ENCODE data around the gene JAG2.

The JAG2 gene

GRCh38 chr14:105118646-105119407 lies 49.7 kb downstream of the JAG2 start:
- no peak for DNase-seq
- H3K27ac ChIP-seq (ENCODE audit: low read length) = no peak overlapping the region
- peaks cover under 1% of the 10 kb centered on the region for H3K27me3 ChIP-seq (ENCODE audit: insufficient read depth, low read length, poor library complexity)
- H3K4me3 ChIP-seq (ENCODE audit: low read depth in 1 of 2, low read length in 2 of 2) = no peak overlapping the region
- TF ChIP-seq EZH2 (IDR thresholded peaks at IDR 0.05; ENCODE audit: borderline replicate concordance, low read depth, low read length, severe bottlenecking) (no peak), CTCF (IDR thresholded peaks at IDR 0.05; ENCODE audit: borderline replicate concordance, extremely low read depth, low read length, poor library complexity, severe bottlenecking) (no peak)
- no peaks in the 10 kb centered on the region for H4K20me1 ChIP-seq (ENCODE audit: insufficient read depth, low read length)
- no peaks in the 10 kb centered on the region for H3K36me3 ChIP-seq (ENCODE audit: insufficient read depth, low read length)
- no peak overlapping the region for H2AFZ ChIP-seq (ENCODE audit: low read depth, low read length)
- no peak overlapping the region for H3K4me2 ChIP-seq (ENCODE audit: insufficient read depth, low read length)
- H3K9me3 ChIP-seq (ENCODE audit: insufficient read depth, low read length, severe bottlenecking) = peaks cover 11% of the 10 kb centered on the region
- H3K9ac ChIP-seq (ENCODE audit: low read depth, low read length) = no peak overlapping the region
- no peaks in the 10 kb centered on the region for H3K4me1 ChIP-seq (ENCODE audit: insufficient read depth, low read length)
- ATAC-seq (ENCODE audit: insufficient read depth, low read depth) = no peak
- H3K79me2 ChIP-seq (ENCODE audit: insufficient read depth, low read length) = no peaks in the 10 kb centered on the region

- Histone ChIP-seq H3K27ac (ENCODE audit: low read length) (no peak overlapping the region), H3K36me3 (ENCODE audit: insufficient read depth, low read length) (no peaks in the 10 kb centered on the region), H3K4me2 (ENCODE audit: insufficient read depth, low read length) (no peak overlapping the region)
These were observed 50.7 kb downstream of the JAG2 start for GRCh38 chr14:105117710-105118385.

GRCh38 chr14:105117257-105117646 lies 51.3 kb downstream of the JAG2 start:
- Histone ChIP-seq H3K4me3 (ENCODE audit: low read depth in 1 of 2, low read length in 2 of 2) (no peak overlapping the region), H3K79me2 (ENCODE audit: insufficient read depth, low read length) (no peaks in the 10 kb centered on the region), H2AFZ (ENCODE audit: low read depth, low read length) (no peak overlapping the region), H3K27ac (ENCODE audit: low read length) (no peak overlapping the region), H3K4me2 (ENCODE audit: insufficient read depth, low read length) (no peak overlapping the region), H4K20me1 (ENCODE audit: insufficient read depth, low read length) (no peaks in the 10 kb centered on the region), H3K9ac (ENCODE audit: low read depth, low read length) (no peak overlapping the region), H3K36me3 (ENCODE audit: insufficient read depth, low read length) (no peaks in the 10 kb centered on the region), H3K9me3 (ENCODE audit: insufficient read depth, low read length, severe bottlenecking) (peaks cover 11% of the 10 kb centered on the region), H3K27me3 (ENCODE audit: insufficient read depth, low read length, poor library complexity) (no peaks in the 10 kb centered on the region), H3K4me1 (ENCODE audit: insufficient read depth, low read length) (no peaks in the 10 kb centered on the region)
- DNase-seq (no peak), ATAC-seq (ENCODE audit: insufficient read depth, low read depth) (no peak)
- no peak for TF ChIP-seq CTCF (IDR thresholded peaks at IDR 0.05; ENCODE audit: borderline replicate concordance, extremely low read depth, low read length, poor library complexity, severe bottlenecking)
- no peak for TF ChIP-seq EZH2 (IDR thresholded peaks at IDR 0.05; ENCODE audit: borderline replicate concordance, low read depth, low read length, severe bottlenecking)

More at GRCh38 chr14:105117710-105118385, 50.7 kb downstream of the JAG2 start:
- Histone ChIP-seq H2AFZ (ENCODE audit: low read depth, low read length) (no peak overlapping the region), H4K20me1 (ENCODE audit: insufficient read depth, low read length) (no peaks in the 10 kb centered on the region), H3K27me3 (ENCODE audit: insufficient read depth, low read length, poor library complexity) (no peaks in the 10 kb centered on the region), H3K4me1 (ENCODE audit: insufficient read depth, low read length) (no peaks in the 10 kb centered on the region), H3K9me3 (ENCODE audit: insufficient read depth, low read length, severe bottlenecking) (peaks cover 11% of the 10 kb centered on the region), H3K4me3 (ENCODE audit: low read depth in 1 of 2, low read length in 2 of 2) (no peak overlapping the region), H3K79me2 (ENCODE audit: insufficient read depth, low read length) (no peaks in the 10 kb centered on the region), H3K9ac (ENCODE audit: low read depth, low read length) (no peak overlapping the region)
- no peak for DNase-seq
- TF ChIP-seq CTCF (IDR thresholded peaks at IDR 0.05; ENCODE audit: borderline replicate concordance, extremely low read depth, low read length, poor library complexity, severe bottlenecking) (no peak), EZH2 (IDR thresholded peaks at IDR 0.05; ENCODE audit: borderline replicate concordance, low read depth, low read length, severe bottlenecking) (no peak)
- no peak for ATAC-seq (ENCODE audit: insufficient read depth, low read depth)

All from DND-41 (cell line).